HL-60/S4 treated with phorbol 12-myristate 13-acetate at 8.2 ng/mL for 4 days and 3 days (cell line): ENCODE measurements around the gene SH2B2.

Experiments used
- in situ Hi-C: fragments of 300-500 bp; cut with MboI; formaldehyde crosslinking; loops from 2 replicates; pipeline ENCODE4 v1.15.0; 2022; ENCODE audit warnings: low sequenced_read_pairs

The SH2B2 gene

DNA sequence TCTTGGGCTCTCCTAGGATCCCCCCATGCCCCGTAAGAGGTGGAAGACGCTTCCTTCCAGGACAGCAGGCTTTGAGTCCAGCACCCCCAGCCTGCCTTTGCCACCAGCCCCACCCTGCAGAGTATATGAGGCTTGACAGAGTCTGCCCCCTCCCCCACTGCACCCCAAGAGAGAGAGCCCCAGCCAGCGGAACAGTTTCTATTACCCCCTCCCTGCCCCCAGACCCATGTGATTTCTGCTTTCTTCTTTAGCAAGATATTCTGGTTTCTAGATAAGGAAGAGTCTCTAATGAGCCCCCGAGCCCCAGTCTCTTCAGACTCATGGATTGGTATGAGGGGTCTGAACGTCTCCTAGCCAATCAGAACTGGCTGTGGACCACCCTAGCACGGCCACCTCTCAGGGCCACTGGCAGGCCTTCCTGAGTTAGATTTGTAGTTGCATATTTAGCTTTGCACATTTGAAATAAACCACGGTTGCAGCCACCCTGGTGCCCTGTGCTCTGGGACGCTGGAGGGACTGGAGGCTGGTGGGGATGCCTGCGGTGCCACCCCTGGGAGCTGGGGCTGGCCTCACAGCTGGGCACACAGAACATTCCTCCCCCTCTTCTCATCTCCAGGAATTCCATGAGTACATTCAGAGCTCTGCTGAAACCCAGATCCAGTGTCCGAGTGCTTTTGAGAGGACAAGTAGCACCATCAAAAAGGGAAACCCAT is 3.0 kb upstream of the SH2B2 start:
- in situ Hi-C loops: no loop called here

DNA sequence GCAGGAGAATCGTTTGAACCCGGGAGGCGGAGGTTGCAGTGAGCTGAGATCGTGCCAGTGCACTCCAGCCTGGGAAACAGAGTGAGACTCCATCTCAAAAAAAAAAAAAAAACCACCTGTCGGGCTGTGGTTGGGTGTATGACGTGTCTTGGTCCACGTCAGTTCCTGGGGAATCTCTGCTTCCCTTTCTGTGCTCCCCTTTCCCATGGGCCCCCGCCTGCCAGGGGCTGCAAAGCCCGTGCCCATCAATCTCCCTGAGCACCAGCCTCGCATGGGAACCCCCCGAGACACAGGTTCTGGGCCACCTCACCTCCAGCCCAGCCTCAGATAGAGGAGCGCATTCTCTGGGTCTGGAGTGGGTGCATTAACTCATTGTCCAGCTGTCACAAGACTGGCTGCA is 2.3 kb upstream of the SH2B2 start:
- in situ Hi-C loops: no loop called here

DNA sequence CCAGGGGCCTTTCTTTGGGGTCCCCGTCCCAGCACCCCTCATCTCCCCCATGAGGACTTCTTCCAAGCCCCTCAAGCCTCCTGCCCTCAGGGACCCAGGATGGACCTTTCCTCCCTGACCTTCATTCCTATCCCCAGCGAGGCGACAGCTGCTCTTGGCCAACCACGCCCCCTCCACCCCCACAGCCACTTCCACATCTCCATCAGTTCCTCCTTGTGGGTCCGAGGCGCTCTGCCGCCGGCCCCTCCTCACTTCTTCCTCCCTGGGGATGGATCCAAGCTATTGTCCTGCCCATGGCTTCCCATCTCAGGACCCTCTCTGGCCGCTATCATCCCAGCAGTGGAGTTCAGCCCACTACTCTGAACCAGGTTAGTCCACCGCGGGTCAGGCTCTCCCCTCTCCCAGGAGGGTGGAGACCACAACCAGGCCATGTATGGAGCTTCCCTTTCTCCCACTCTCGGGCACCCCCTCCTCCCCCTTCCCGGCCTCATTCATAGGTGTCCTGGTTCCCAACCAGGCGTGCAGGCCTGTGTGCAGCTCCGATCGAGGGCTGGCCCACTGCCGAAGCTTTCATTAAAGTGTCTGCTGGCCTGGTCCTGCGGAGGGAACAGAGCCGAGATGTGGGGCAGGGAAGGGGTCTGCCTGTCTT is 1.7 kb upstream of the SH2B2 start:
- in situ Hi-C loops: no loop called here

DNA sequence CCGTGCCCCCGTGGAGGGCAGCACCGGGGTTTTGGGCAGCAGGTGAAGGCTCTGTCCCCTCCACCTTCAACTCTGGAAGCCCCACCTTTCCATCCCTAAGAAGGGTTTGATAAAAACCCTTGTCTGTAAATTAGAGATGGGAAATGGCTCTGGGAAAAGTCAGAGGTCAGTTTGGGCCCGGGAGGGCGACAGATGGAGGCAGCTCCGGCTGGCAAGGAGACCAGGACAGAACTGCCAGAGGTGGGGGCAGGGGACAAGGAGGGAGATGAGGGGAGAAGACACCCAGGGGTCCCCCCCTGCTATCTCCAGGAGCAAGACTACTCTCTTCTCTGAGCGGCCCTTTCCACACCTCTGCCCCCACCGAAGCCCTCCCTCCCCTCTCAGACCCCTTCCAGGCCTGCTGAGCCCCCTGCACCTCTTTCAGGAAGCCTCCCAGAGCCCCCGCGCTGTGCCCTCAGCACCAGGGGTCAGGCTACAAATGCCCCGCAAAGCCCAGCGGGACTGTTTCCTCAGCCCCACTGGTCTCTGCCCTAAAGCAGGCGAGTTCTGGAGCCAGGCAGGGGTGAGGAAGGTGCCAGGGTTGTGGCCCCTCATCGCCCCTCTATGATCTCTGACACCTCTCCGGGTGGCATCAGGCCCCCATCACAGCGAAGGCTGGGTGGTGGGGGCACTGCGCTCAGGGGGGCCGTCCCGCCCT is 980 bp upstream of the SH2B2 start:
- in situ Hi-C loops: no loop called here

DNA sequence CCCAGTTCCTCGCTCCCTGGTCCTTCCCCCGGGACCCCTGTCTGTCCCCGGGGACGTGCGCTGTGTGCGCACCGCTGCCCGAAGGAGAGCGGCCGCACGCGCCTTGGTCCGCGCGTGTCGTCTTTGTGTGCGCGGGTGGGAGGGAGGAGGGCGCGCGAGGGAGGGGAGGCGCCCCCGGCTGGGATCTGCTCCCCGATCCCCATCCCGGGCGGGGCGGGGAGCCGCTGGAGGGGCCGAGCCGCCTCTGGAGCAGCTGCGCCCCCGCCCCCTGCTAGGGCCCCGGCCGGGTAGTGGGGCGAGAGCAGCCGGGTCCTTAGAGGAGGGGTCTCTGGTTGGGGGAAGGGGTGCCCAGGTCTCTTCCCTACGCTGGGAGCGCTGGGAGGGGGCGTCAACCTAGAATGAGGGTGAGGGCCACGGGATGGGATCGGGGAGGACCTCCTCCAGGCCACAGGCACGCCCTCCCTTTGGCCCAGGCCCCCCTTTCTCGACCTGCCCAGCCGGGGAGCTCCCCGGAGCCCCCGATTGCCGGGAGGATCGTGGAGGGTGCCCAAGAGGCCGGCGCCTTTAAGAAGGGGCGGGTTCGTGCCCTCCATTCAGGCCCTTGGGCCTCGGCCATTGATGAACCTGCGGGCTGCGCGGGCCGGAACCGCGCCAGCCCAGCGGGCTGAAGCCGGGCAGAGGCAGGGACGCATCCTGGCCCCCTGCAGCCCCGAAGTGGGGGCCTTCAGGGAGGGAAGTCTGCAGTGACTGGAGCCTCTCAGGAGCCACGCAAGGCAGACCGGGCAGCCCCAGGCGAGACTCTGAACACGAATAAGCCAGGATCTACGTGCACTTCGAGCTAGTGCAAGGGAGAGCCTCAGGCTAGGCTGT is 678 bp downstream of the SH2B2 start:
- in situ Hi-C loops: no loop called here

DNA sequence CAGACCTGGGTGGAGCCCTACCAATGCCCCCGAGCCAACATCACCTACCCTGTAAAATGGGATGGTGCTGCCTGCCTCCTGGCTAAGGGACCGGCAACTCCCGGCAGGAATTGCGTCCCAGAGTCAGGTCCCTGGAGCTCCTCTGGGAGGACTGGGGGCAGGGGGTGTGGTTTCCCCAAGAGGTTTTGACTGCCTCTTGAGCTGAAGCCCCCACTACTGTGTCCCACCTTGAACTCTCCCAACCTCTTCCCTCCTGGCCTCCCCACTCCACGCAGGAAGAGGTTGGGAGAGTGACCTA is 1.3 kb downstream of the SH2B2 start:
- in situ Hi-C loops: no loop called here

DNA sequence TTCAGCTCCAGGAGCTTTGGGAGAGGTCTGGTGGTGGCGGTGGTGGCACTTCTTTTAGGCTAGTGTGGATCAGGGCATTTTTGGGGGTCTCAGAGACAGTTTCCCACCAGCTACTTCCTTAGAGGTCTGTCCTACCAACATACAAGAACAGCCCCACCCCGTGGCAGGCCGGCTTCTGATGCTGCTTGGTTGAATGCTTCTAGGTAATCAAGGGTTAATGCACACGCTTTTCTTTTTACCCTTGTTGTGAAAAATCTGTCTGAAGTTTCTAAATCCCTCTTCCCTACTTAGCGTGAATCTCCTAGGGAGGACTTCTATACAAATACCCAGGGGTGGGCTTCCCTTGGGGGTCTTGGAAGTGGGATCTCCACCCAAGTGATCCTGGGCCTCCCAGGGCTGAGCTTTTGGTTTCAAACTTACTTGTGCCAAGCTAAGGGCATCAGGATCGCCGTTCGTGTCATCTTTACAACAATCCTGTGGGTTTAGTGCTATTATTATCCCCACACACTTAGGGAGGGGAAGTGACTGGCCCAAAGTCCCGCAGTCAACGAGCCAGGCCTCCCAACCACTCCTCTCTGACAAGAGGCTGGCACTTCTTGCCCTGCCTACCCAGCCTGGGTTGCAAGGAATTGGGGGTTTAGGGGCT is 1.7 kb downstream of the SH2B2 start:
- in situ Hi-C loops: no loop called here

DNA sequence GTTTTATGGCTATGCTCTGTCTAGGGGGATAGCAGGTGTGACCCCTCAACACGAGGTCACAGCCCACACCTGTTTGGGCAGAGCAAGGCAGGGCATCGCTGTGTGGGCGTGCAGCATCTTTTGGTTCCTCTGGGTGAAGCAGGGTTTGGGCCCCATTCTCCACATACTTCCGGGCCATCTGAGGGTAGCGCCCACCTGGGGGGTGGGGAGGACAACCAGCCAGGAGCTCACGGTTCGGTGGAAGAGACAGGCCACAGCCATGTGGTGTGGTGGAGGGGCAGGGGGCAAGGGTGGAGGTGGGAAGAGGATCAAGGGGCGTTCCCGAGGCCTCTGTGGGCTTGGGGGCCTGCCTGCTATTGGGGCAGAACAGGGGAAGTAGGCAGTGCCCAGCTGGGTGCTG is 2.4 kb downstream of the SH2B2 start:
- in situ Hi-C loops: no loop called here

DNA sequence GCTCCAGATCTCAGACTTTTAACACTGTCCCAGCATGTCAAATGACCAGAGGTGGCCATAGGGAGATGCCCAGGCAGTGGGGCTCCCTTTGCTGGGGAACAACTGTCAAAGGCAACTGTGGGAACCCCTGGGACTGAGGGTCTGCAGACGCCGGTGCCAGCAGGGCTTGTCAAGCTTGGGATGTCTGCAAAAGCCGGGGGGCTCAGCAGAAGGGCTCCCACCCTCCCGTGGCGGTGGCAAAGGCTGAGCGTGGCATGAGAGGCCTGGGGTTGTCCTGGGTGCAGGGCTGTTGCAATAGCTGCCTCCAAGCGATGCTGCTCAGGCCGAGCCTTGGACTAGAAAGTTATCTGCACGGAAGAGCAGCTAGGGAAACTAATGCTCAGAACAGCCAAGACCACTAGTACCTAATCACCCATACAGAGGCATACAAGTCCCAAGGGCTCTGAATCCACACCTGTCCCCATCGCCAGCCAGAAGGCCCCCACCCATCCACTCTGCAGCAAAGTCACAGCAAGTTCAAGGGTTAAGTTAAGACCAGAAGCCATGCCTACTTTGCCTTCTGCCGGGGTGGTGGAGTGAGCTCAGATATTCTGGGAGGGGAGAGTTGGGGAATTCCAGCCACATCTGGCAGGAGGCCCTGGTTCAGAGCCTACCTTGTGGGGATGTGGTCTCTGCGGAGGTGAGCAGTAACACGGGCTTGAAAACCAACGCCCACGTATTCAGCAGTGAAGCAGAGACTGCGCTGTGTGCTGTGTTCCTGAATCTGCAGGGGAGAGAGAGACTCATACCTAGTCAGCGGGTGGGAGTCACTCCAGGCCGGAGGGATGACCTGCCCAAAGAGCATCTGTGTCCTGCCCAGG is 4.6 kb downstream of the SH2B2 start:
- in situ Hi-C loops: no loop called here

DNA sequence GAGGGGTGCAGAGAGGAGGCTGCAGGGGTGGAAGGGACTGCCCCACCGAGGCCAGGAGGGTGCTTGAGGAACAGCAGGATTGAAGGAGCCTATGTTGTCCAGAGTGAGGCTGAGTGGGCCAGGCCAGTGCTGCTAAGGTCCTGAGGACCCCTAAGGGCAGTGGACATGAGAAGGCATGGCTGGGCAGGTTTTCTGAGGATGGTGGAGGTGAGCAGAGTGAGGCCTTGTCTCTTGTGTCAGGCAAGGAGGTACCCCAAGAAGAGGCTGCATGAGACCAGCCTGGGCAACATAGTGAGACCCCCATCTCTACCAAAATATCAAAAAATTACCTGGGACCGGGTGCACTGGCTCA is 5.2 kb downstream of the SH2B2 start:
- in situ Hi-C loops: no loop called here

DNA sequence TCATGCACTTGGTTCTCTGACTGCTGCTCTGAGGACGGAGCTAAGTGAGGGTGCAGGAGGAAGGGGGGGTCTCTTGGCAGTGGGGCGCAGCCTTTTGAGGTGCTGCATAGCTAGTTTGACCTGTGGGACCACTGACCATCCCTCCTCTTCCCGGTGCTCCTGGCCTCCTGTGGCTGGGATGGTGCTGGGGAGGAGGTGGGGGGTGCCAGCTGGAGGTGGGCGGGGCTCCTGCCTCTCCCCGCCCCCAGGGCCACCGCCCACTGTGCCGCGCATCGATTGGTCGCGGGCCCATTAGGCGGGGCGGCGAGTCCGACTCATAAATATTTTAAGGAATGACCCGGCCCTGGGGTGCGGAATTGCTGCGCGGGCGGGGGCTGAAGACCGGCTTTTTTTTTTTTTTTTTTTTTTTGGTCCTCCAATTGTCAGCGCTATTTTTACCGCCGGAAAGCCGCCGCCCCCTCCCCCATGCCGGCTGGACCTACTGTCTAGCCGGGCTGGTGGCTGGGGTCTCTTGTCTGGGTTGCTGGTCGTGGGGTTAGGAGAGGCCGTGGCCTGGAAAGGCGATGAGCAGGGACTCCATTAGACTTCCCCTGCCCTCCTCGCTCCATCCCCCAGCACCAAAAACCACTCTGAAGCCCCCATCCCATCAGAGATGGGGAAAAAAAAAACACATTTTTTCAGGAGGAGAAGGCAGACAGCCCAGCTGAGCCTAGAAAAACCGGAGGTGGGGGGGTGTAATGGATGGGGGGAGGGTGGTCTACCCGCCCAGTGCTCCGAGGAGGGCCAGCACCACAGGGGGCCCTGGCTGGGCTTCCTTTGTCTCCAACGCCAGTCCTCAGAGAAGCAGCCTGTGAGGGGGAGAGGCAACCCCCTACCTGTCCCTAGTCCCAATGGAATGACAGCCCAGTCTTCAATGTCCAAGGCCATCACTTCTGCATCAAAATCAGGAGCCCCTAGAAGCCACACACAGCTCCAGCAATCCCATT is 6.4 kb downstream of the SH2B2 start:
- in situ Hi-C loops: no loop called here

DNA sequence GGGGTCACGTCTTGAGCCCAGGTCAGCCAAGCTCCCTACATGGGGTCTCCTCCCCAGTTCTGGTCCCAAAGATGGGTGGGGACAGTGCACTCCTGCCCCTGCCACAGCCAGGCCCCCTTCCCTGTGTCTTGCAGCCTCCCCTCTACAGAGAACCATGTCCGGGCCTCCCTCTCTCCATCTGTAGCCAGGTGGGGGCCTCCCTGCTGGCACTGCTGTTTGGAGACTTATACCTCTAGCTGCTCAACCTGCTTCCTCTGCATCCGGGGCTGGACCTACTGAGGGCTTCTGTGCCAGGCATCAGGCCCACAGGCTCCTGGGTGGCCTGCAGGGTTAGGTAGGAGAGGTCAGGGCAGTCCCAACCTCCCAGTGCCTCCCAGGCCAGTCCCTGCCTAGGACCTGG is 7.9 kb downstream of the SH2B2 start:
- in situ Hi-C loops: no loop called here

DNA sequence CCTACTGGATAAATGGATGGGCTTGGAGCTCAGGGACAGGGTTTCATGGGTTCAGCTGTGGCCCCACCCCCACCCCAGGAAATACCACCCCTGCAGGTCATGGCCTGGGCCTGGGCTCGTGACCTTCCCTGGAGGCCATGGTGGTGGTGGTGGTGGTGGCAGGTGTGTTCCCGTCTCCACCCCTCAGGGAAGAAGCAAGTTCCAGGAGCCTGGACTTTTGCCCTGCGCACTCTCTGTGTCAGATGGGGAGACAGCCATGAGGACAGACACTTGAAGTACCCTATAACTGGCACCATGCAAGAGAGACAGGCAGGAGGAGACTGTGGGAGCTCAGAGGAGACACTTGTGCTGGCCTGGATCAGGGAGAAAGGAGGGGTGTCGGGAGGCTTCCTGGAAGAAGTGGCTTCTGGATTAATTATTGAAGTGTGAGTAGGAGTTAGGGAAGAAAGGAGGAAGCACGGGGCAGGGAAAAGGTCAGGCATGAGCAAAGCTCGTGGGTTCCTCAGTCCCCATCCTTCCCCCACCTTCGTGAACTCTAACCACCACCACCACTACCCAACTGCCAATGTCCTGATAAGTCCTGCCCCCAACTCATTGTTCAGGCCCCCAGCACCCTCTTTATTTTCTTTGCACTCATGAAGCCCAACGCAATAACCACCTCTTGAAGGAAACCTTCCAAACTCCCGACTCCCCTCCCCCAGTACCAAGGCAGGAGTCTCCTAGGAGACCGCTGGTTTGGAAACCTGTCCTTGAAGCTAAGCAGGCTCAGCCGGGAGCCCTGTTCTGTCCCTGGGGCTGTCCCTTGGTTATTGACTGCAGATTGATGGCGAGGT is 8.9 kb downstream of the SH2B2 start:
- in situ Hi-C loops: no loop called here

DNA sequence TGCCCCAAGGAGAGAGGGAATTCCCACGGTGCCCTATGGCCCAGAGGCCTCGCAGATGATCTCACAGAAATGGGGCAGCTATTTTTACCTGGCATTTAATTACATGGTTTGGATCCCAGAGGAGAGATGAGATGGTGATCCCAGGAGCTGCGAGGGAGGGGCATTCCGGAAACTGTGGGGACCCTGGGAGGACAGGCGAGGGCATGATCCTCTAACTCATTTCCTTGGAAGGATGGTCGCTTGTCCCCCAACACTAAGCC is 9.4 kb downstream of the SH2B2 start:
- in situ Hi-C loops: no loop called here

DNA sequence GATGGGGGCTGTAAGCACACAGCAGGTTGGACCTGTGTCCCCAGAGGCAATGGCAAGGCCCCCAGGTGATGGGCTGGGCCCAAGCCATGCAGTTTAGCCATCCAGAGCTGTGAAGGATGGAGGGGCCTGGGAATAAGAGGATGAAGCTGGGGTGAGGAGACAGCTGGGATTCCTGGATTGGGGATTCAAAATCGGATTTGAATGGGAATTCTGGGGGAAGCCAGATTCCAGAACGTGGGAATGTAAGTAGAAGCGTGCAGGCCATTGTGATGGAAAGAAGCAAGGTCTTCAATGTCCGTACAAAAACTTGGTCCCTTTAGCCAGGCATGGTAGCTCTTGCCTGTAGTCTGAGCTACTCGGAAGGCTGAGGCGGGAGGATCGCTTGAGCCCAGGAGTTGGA is 9.8 kb downstream of the SH2B2 start:
- in situ Hi-C loops: no loop called here

DNA sequence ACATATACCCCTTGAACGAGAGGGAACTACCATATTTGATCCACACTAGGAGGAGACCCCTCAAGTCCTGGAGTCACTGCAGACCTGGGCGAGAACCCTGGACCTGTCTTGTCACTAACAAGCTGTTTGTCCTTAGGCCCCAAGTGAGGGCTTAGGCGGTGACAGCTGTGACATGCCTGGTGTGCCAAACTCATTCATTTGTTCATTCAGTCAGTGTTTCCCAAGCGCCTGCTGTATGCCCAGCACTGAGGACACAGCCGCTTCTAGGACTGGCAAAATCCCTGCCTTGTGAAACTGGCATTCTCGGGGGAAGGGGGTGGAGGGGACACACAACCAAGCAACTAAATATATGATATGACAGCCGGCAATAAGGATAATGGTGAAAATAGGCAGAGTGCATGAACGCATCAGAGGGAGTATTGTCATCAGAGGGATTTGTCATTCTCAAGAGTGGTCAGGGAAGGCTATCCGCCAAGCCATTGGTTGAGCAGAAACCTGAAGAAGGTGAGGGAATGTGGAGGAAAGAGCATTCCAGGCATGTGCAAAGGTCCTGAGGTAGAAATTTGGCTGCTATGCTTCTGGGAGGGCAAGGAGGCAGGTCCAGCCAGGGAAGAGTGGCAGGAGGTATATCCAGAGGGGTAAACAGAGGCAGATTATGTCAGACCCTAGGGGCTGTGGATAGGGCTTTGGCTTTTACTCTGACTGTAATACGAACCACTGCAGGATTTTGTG is 11.0 kb downstream of the SH2B2 start:
- in situ Hi-C loops: no loop called here

DNA sequence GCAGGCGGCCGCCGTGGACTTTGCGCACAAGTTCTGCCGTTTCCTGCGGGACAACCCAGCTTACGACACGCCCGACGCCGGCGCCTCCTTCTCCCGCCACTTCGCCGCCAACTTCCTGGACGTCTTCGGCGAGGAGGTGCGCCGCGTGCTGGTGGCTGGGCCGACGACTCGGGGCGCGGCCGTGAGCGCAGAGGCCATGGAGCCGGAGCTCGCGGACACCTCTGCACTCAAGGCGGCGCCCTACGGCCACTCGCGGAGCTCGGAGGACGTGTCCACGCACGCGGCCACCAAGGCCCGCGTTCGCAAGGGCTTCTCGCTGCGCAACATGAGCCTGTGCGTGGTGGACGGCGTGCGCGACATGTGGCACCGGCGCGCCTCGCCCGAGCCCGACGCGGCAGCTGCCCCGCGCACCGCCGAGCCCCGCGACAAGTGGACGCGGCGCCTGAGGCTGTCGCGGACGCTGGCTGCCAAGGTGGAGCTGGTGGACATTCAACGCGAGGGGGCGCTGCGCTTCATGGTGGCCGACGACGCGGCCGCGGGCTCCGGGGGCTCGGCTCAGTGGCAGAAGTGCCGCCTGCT is 14.1 kb downstream of the SH2B2 start:
- in situ Hi-C loops: no loop called here
